HUDEP-2 (cell line): ENCODE data around the gene CATSPER4.

Experiments used
- DNase-seq, 76 experiments: peaks; one replicate each; lab custom pipeline; 2025; ENCODE audit not compliant: unreplicated experiment in 76 of 76; lab: John Stamatoyannopoulos, UW

CATSPER4 gene

DNA sequence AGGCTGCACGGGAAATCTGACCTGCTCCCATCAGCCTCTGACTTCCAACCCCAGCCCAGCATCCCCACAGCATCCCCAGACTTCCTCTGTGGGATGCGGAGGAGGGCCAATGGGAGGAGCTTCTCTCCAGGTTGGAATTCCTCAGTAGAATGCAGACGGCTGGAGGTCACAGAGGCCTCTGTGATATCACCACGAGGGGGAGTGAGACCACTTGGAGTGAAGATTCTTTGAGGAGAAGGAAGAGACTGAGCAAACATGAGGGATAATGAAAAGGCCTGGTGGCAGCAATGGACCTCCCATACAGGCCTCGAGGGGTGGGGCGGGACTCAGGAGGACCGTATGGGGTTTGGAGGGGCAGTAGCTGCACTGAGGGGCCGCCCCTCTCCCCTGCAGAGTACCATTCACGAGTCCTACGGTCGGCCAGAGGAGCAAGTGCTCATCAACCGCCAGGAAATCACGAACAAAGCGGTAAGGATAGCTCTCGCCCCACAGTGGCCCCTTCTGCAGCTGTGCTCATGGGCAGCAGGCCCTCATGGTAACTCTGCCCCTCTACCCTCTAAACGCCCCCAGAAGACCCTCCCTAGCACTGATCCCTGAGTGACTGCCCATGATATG lies at the start of gene CATSPER4:
Gene CATSPER4, plus strand, starts transcription at position 230 of the 615 bp plus-strand sequence. Its CDS starts 26 bp downstream, at position 256.
- DNase-seq, result peak in 16 of 76 experiments; percentile 6 to 33 (median 16)

DNA sequence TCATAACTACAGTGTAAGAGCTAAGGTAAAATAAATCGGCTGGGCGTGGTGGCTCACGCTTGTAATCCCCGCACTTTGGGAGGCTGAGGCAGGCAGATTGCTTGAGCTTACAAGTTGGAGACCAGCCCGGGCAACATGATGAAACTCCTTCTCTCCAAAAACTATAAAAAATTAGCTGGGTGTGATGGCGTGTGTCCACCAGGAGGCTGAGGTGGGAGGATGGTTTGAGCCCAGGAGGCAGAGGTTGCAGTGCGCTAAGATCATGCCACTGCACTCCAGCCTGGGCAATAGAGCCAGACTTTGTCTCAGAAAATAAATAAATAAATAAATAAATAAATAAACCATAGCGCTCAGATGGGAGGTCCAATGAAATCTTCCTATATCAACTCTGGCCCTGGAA lies 48.2 kb upstream of the CATSPER4 start:
- DNase-seq, result peak in 2 of 76 experiments; percentile 8 to 27

DNA sequence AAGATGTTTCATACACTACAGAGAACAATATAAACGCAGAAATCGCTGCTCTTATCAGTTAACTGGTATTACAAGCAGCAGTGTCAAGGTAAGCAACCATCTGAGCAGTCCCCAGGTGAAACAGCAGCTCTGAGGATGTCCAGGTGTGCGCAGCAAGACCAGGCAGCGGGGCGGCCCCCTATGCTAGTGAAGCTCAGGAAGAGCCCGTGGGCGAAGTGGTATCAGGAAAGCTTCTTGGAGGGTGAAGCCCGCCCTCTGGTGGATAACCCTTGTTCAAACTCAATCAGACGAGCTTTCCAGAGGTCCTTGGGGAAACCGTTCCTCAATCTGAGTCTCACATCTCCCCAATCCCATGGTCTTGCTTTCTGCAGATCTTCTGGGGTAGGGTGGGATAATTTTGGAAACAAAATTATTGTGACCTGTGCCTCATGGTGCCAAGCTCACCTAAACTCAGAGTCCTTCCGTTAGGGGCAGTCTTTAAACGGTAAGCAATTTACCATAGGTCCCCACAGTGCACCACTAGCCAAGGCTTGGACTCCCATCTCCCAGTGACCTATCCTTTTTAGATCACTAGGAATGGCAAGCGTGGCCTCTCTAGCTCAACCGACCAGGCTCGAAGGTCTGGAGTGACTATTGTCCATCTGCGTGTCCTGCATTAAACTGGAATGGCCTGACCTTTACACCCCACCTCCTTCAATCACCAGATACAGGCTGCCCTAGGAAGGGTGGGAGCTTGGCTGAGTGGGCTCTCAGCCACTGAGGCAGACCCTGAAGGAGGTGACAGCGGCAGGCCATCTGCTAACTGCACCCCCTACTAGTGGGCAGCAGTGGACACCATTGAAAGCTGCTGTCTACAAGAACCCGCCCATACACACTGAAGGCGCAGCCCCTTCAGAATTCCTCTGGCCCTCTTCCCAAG lies 45.1 kb upstream of the CATSPER4 start:
- peak in 69 of 76 experiments; percentile 19 to 79 (median 59) for DNase-seq

DNA sequence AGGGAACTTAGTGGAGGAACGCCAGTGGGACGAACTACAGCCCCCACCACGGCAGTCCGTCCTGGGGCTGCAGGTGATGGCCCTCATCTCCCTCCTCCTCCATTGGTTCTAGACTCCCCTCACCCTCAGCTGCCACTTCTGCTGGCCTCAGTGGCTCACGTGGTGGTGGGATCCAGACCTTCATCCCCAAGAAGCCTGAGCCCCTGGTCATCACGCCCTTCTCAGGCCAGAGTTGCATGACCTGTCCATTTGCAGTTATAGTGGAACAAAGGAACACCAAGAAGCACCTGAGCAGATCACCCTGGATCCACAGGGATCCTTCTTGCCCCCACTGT lies 44.5 kb upstream of the CATSPER4 start:
- no peak for DNase-seq

DNA sequence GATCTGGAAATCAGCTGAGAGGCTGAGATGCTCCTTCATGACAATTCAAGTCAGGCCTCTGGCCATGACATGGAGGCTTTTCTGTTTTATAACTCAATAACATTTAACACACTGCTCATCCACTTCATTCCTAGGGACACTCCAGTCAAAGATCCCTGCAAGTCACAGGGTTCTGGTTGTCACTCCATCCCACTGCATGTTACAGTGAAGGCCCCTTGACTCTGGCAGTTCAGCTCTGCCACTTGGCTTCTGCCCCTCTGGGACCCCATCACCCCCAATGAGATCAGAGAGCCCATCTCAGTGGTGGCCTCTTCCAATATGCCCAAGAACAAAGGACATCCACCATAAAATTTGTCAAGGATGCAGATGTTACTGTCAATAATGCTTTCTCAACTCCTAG lies 41.5 kb upstream of the CATSPER4 start:
- DNase-seq, result no peak

DNA sequence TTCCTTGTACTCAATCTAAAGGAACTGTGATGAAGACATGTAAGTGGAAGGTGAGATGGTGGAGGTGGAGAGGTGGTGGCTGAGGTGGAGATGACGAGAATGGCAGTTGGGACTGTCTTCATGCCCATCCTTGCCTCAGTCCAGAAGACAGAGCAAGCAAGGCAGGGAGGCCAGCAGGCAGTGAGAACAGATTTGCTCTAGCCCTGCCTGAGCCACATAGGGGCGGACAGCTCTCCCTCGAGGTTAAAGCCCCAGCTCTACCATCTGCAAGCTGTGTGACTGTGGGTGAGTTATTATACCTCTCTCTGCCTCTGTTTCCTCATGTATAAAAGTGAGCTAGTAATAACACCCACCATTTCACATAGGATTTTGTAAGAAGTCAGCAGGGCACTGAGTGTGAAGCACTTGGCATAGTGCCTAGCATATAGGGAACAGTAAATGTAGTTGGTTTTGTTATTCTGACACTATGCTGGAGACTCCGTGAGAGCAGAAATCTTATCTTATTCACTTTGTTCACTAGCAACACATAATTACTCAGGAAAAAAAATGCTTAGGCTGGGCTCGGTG lies 36.4 kb upstream of the CATSPER4 start:
- DNase-seq, result no peak

DNA sequence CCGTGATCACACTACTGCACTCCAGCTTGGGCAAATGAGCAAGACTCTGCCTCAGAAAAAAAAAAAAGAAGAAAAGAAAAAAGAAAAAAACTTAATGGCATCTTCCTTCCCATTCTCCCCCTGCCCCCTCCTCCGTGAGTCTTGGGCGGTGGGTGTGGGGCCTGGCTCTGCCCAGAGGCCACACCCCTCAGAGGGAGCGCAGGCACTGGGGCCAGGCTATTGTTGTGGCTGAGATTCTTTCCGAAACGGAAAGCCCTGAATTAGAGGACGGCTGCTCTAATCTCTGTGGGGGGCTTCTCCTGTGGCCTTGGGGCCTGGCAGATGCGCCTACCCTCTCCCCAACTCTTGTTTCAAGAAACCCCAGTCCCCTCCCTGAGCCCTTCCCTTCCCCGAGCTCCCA lies 35.7 kb upstream of the CATSPER4 start:
- DNase-seq, result no peak

DNA sequence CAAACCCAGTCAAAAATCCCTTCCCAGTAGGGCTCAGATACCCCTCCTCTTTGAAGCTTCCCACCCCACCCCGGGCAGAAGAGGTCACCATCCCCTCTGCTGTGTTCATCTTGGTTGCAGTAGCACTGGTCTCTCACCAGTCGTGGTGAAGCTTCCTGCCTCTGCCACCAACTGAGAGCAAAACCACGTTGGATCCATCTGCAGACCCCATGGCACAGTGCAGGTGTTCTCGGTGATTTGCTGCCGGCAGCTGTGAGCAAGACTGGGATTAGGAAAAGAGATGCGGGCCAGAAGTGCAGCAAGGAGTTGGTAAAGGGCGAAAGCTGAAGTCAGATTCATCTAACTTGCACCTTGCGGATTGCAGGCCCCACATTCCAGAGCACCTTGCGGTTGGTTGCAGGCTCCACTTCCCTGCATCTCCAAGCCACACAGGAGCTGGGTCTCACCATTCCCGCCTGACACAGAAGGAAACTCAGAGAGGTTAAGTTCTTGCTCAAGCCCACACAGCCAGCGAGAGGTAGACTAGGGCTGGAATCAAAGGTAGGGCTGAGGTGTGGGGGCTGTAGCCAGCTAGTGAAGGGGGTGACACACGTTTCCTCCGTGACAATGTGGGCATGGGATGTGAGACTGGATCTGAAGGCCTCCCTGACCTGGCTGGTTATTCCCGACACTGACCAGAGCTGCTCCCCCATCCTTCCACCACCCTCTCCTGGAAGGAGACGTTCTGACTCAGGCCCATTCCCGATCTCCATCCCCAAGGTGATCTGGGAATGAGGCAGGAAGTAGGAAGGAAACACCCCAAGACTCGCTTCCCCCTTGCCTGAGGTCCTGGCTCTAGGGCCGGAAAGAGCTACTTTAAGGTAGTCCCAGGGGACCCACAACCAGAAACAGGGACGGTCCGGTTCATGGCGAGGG lies 34.8 kb upstream of the CATSPER4 start:
- DNase-seq, result no peak

DNA sequence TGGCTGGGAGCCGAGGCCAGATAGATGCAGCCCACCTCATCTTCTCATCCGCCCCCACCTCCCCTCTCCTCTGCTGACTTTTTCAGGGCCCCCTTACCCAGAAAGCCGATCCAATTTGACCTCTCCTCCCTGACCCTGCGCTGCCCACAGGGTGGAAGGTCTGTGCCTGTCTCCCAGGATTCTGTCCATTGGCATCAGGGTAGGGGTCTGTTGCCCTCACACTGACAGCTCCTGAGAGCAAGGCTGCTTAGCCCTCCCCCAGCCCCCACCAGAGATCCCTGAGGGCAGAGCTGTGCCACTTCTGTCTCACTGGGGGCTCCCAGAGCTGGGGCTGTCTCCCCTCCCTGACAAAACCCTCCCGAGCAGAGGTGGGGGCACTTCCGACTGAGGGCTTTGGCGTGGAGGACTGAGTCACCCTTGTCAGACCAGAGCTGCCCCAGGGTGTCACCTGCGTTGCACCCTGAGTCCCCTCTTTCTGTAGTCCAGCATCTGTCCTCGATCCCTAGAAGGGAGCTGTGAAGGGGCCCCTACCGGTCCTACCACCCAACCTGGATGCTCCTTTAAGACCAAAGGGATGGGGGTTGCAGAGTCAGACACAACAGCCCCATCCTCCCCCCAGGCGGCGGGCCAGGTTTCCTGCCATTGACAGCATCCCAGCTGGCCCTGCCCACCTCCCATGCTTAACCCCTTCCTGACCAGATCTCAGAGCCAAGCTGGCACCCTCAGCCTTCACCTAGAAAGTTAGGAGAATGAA lies 33.9 kb upstream of the CATSPER4 start:
- peak in 5 of 76 experiments; percentile 6 to 57 (median 37) for DNase-seq

DNA sequence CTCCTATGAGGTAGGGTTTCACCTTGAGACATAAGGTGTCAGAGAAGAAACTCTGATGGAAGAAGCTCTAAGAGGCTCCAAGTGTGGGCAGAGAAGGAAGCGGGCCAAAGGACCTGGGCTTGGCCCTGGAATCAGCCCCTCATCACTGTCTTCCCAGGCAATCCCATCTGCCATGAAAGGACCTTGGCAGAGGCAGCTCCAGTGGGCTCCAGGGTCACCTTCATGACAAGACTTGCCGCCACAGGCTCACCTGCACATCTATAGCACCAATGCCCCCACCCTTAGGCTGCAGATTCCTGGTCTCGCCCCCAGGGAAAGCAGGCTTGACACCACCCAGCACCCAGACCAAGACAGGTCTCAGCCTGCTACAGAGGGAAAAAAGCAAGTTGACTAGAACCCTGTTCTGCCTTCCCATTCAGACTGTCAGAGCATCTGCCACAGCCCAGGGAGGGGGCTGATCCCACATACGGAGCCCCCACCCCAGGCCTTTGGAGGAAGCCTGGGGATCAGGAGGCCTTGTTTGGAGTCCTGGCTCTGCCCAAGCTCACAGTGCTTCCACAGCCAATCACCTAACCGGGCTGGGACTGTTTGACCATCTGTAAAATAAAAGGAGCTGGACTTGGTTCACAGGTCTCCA lies 32.0 kb upstream of the CATSPER4 start:
- DNase-seq, result no peak

DNA sequence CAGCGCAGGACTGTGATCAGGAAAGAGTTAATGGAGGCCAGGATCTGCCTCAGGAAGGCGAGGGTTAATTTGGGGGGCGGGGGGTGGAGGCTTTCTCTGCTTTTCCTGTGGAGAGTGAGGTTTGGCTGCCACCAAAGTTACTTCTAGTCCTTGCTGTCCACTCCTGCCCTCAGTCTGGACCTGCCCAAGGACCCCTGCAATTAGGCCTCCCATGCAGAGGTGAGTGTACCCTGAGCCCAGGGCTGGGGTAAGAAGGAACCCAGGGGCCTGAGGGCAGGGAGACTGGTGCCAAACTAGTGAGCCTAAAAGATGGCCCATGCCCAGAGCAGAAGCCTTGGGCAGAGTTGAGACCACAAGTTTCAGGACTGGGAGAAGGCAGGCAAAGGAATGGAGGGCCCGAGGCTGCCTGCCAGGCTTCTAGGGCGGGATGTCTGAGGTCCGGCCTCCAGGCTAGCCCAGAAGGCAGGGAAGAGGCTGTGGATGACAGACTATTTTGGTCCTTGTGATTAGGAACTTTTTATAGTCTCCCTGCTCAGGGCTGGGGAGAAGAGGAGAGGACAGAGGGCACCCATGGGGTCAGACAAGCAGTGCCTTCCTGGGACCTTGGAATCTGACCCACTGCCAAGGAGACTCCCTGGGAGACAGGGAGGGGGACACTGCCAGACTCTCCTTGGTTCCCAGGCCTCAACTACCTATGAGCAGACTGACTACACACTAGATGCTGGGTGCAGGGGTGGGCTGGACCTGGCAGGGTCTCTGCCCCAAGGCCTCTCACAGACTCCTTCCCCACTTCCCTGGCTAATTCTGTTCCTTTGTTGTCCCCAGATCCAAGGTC lies 31.3 kb upstream of the CATSPER4 start, which contains the start of gene FAM110D:
Gene FAM110D, plus strand, starts transcription at position 172 of the 835 bp plus-strand sequence. CDS start 2,213 bp downstream, outside the sequence.
- DNase-seq, result no peak

DNA sequence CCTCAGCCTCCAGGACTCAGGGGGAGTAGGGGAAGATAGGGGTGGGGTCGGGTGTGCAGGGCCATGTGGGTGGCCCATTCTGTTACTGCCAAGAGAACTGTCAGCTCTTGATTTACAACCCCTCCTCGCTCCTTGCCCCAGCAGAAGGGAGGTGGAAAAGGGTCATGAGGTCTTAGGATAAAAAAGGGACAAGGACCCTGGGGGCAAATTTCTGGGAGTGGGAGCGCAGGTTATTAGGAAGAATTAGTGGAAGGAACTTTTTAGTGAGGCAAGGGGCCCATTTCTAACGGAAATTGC lies 30.7 kb upstream of the CATSPER4 start:
- DNase-seq, result no peak

DNA sequence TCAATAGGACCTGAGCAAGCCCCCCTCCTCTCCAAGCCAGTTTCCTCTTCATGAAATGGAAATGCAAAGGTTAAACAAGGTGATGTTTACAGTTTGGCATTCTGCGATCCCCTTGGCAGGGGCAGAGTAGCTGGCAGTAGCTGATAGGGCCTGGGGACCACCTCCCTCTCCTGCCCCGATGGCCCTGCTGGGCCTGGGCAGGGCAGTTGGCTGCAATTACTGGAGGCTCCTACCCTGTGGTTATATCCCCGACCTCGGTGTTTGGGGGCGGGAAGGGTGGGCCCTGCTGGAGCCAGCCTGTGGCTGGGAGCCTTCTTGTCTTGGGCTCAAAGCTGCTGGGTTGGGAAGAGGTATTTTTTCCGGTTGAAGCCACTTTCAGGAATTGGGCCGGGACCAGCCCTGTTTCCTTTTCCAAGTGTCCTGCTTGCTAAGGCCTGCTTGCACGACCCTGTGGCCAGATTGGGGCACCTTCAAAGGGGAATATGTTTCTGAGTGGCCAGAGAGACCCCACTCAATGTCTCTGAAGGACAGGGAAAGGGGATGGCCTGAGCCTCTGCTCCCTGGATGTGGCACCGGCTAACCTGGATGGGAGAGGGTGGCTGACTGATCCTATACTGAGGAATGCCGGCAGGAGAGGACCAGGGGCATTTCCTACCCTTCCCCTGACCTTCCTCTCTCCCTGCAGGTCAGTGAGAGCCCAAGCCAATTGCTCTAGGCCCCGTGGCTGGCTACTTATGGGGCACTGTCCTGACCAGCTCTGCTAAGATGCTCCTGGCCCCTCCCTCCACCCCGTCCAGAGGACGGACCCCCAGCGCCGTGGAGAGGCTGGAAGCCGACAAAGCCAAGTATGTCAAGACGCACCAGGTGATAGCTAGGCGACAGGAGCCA lies 29.6 kb upstream of the CATSPER4 start:
- peak in 19 of 76 experiments; percentile 10 to 48 (median 22) for DNase-seq

DNA sequence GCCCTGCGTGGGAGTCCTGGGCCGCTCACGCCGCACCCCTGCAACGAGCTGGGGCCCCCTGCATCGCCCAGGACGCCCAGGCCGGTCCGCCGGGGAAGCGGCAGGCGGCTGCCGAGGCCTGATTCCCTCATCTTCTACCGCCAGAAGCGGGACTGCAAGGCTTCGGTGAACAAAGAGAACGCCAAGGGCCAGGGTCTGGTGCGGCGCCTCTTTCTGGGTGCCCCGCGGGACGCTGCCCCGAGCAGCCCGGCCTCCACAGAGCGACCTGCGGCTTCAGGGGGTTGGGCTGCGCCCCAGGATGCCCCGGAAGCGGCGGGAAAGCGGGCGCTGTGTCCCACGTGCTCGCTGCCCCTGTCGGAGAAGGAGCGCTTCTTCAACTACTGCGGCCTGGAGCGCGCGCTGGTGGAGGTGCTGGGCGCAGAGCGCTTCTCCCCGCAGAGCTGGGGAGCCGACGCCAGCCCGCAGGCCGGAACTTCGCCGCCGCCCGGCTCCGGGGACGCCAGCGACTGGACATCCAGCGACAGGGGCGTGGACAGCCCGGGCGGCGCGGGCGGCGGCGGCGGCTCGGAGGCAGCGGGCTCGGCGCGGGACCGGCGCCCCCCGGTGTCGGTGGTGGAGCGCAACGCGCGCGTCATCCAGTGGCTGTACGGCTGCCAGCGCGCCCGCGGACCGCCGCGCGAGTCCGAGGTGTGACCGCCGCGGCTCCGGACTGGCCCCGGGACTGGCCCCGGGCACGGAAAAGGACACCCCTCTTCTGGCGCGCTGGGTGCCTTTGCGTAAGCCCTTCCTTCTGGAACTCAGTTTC lies 28.8 kb upstream of the CATSPER4 start:
- peak in 52 of 76 experiments; percentile 15 to 80 (median 51) for DNase-seq

DNA sequence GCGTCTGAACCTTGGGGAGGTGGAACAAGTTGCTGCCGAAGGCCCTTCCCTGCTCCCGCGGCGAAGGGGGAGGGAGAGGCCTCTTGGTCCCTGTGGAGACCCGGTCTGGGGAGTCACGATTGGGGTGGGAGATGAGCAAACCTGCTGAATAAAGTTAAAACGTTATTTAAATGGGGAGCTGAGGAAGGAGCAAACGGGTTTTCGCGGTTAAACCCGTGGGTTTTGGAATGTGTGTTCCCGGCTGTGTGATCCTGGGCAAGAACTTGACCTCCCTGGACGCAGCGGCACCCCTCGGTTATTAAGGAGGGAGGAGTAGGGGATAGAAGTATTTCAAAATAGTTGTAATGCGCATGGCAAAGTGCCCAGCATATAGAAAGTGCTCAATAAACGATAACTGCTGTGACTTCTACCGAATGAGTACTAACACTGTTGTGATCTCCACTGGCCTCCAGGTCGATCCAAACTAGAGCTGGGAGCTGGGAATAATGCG lies 28.1 kb upstream of the CATSPER4 start:
- peak in 3 of 76 experiments; percentile 8 to 50 (median 47) for DNase-seq

DNA sequence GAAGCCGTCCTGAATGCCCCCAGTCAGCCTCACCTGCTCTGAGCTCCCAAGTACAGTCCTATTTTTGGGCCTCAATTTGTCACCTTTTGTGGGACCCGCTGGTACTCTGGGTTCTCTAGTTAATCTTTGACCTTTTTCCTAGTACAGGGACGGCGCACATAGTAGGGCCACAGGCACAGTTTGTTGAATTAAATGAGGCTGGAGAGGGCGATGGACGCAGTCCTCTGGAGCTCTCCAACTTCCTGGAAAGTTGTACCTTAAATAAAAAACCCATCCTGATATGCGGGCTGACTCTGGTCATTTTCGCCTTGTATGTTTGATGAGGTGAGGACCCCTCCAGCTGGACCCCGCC lies 26.7 kb upstream of the CATSPER4 start:
- no peak for DNase-seq
